WTC11 (cell line): ENCODE data around the gene CAMK1.

Experiments used
- FOXJ3 ChIP-seq: sonication (generic); formaldehyde crosslinking; IDR thresholded peaks from 2 replicates; pipeline ENCODE4 v1.9.0; 2021; ENCODE audit warnings: missing genetic modification reagents, mild to moderate bottlenecking, borderline replicate concordance
- NR2C2 ChIP-seq: sonication (generic); formaldehyde crosslinking; IDR thresholded peaks from 2 replicates; pipeline ENCODE4 v1.8.0; 2022; ENCODE audit warnings: mild to moderate bottlenecking, missing genetic modification reagents
- ZNF121 ChIP-seq: sonication (generic); formaldehyde crosslinking; IDR thresholded peaks from 2 replicates; pipeline ENCODE4 v1.8.0; 2023; ENCODE audit warnings: missing genetic modification reagents
- ZNF671 ChIP-seq: fragments of 250-450 bp; sonication (Bioruptor Pico); IDR thresholded peaks from 2 replicates; pipeline ENCODE4 v1.8.0; 2021; ENCODE audit warnings: mild to moderate bottlenecking
- TF ChIP-seq, protein P1 (sequence below): fragments of 200-600 bp; IDR thresholded peaks from 2 replicates; pipeline ENCODE4 v1.8.0; 2022; ENCODE audit warnings: antibody characterized with exemption
- TF ChIP-seq, protein P2 (sequence below): sonication (generic); formaldehyde crosslinking; IDR thresholded peaks from 2 replicates; pipeline ENCODE4 v1.8.1; 2022; ENCODE audit warnings: low read depth, missing genetic modification reagents, borderline replicate concordance
- TF ChIP-seq, protein P3 (sequence below): sonication (generic); formaldehyde crosslinking; IDR thresholded peaks from 2 replicates; pipeline ENCODE4 v1.8.1; 2023; ENCODE audit warnings: mild to moderate bottlenecking, moderate library complexity, missing genetic modification reagents
- TF ChIP-seq, protein P4 (sequence below): fragments of 250-450 bp; sonication (Bioruptor Pico); IDR thresholded peaks from 2 replicates; pipeline ENCODE4 v1.9.0; 2021; ENCODE audit warnings: moderate library complexity, mild to moderate bottlenecking, inconsistent platforms, borderline replicate concordance

DNA sequence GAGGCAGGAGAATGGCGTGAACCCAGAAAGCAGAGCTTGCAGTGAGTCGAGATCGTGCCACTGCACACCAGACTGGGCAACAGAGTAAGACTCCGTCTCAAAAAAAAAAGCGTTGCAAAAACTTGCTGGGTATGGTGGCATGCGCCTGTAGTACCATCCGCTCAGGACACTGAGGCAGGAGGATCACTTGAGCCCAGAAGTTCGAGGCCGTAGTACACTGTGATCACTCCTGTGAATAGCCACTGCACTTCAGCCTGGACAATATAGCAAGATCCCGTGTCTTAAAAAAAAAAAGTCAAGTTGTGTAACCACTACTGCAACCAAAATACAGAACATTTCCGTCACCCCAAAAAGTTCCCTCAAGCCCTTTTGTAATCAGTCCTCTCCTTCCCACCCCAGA, 24.7 kb upstream of the CAMK1 start:
- TF ChIP-seq FOXJ3 (CRISPR knock-in tag), result no peak
- TF ChIP-seq, protein P1, sequence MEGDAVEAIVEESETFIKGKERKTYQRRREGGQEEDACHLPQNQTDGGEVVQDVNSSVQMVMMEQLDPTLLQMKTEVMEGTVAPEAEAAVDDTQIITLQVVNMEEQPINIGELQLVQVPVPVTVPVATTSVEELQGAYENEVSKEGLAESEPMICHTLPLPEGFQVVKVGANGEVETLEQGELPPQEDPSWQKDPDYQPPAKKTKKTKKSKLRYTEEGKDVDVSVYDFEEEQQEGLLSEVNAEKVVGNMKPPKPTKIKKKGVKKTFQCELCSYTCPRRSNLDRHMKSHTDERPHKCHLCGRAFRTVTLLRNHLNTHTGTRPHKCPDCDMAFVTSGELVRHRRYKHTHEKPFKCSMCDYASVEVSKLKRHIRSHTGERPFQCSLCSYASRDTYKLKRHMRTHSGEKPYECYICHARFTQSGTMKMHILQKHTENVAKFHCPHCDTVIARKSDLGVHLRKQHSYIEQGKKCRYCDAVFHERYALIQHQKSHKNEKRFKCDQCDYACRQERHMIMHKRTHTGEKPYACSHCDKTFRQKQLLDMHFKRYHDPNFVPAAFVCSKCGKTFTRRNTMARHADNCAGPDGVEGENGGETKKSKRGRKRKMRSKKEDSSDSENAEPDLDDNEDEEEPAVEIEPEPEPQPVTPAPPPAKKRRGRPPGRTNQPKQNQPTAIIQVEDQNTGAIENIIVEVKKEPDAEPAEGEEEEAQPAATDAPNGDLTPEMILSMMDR, result no peak
- TF ChIP-seq, protein P2, sequence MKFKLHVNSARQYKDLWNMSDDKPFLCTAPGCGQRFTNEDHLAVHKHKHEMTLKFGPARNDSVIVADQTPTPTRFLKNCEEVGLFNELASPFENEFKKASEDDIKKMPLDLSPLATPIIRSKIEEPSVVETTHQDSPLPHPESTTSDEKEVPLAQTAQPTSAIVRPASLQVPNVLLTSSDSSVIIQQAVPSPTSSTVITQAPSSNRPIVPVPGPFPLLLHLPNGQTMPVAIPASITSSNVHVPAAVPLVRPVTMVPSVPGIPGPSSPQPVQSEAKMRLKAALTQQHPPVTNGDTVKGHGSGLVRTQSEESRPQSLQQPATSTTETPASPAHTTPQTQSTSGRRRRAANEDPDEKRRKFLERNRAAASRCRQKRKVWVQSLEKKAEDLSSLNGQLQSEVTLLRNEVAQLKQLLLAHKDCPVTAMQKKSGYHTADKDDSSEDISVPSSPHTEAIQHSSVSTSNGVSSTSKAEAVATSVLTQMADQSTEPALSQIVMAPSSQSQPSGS (CRISPR knock-in tag), result no peak
- TF ChIP-seq ZNF121 (CRISPR knock-in tag), result peak; percentile 94
- TF ChIP-seq NR2C2, result no peak
- TF ChIP-seq ZNF671 (CRISPR knock-in tag), result no peak
- TF ChIP-seq, protein P3, sequence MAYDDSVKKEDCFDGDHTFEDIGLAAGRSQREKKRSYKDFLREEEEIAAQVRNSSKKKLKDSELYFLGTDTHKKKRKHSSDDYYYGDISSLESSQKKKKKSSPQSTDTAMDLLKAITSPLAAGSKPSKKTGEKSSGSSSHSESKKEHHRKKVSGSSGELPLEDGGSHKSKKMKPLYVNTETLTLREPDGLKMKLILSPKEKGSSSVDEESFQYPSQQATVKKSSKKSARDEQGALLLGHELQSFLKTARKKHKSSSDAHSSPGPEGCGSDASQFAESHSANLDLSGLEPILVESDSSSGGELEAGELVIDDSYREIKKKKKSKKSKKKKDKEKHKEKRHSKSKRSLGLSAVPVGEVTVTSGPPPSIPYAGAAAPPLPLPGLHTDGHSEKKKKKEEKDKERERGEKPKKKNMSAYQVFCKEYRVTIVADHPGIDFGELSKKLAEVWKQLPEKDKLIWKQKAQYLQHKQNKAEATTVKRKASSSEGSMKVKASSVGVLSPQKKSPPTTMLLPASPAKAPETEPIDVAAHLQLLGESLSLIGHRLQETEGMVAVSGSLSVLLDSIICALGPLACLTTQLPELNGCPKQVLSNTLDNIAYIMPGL (CRISPR knock-in tag), result no peak
- TF ChIP-seq, protein P4, sequence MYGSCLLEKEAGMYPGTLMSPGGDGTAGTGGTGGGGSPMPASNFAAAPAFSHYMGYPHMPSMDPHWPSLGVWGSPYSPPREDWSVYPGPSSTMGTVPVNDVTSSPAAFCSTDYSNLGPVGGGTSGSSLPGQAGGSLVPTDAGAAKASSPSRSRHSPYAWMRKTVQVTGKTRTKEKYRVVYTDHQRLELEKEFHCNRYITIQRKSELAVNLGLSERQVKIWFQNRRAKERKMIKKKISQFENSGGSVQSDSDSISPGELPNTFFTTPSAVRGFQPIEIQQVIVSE, result no peak
